Tibial nerve (tissue), 4 donors: ENCODE data around the gene RXFP3.

Experiments
- EP300 ChIP-seq, 2 donors: sonication (generic); formaldehyde crosslinking; IDR thresholded peaks; one replicate each; pipeline ENCODE4 v1.6.1; 2017; ENCODE audit warnings: antibody characterized with exemption in 2 of 2, mild to moderate bottlenecking in 1 of 2
- POLR2A ChIP-seq, 2 donors: fragments of 450-650 bp; IDR thresholded peaks; one replicate each; pipeline ENCODE4 v1.6.1; 2017; ENCODE audit warnings: antibody characterized with exemption in 2 of 2, mild to moderate bottlenecking in 2 of 2, moderate library complexity in 2 of 2
- TF ChIP-seq, protein P1 (sequence below), 5 experiments: fragments of 200-600 bp in 3 of 5; fragments of 450-650 bp in 2 of 5; sonication (generic) in 3 of 5; IDR thresholded peaks; one replicate each; pipeline ENCODE4 v1.5.1; 2016 to 2019; ENCODE audit warnings: antibody characterized with exemption in 5 of 5, mild to moderate bottlenecking in 3 of 5, moderate library complexity in 2 of 5

DNA sequence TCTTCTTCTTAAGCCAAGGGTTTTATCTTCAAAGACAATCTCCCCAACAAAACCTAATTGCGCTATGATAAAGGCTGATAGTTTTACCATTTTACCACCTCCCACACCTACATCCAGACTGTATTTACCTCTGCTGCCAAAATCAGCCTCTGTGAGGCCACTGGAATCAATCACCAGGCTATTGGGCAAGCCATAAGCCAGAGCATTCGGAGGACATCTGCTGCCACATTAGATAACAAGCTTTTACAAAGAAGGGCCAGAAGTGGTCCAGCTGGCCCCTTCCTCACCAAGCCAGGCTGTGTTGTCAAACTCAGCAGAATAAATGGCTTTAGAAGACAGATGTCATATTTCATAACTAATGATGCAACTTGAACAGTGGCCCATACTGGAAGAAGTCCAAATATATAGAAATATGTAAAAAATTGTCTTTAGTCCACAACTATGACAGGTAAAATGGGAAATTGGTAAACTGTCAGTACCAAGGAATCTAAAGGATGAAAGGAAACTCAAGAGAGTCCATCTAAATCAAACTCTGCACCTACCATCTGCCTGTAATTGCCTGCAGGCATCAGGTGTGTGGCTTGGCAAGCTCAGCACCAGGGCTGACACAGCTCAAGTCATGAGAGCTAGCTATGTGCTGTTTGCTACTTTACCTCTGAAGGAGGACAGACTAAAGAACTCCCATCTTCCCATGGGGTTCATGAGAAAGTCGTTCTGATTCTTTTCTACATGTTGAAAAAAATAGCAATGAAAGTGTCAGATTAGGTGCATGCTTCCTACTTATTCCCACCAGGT lies 32.2 kb downstream of the RXFP3 start:
- TF ChIP-seq POLR2A (IDR thresholded peaks at IDR 0.05): no peak
- no peak for TF ChIP-seq EP300 (IDR thresholded peaks at IDR 0.05)
- TF ChIP-seq, protein P1, sequence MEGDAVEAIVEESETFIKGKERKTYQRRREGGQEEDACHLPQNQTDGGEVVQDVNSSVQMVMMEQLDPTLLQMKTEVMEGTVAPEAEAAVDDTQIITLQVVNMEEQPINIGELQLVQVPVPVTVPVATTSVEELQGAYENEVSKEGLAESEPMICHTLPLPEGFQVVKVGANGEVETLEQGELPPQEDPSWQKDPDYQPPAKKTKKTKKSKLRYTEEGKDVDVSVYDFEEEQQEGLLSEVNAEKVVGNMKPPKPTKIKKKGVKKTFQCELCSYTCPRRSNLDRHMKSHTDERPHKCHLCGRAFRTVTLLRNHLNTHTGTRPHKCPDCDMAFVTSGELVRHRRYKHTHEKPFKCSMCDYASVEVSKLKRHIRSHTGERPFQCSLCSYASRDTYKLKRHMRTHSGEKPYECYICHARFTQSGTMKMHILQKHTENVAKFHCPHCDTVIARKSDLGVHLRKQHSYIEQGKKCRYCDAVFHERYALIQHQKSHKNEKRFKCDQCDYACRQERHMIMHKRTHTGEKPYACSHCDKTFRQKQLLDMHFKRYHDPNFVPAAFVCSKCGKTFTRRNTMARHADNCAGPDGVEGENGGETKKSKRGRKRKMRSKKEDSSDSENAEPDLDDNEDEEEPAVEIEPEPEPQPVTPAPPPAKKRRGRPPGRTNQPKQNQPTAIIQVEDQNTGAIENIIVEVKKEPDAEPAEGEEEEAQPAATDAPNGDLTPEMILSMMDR (IDR thresholded peaks at IDR 0.05): no peak
